OCI-LY1 (cell line): ENCODE measurements around the gene NAV2.

Source experiments
- H2AFZ ChIP-seq: fragments of 200-600 bp; sonication (generic), shearing (Covaris generic); 2 replicates; pipeline ENCODE4 v1.6.0; 2014; ENCODE audit warnings: antibody characterized with exemption, mild to moderate bottlenecking, low read length
- H3F3A ChIP-seq: fragments of 200-600 bp; sonication (generic), shearing (Covaris generic); 2 replicates; pipeline ENCODE4 v1.6.0; 2014; ENCODE audit warnings: mild to moderate bottlenecking, antibody characterized with exemption, low read length, moderate library complexity; ENCODE audit not compliant: insufficient read depth
- H3K27ac ChIP-seq: fragments of 200-600 bp; sonication (generic); 2 replicates; pipeline ENCODE4 v1.5.1; 2014; ENCODE audit warnings: low read length, mixed run types, mild to moderate bottlenecking, low read depth; ENCODE audit not compliant: poor library complexity, severe bottlenecking
- H3K27me3 ChIP-seq: fragments of 200-600 bp; sonication (generic); 2 replicates; pipeline ENCODE4 v1.6.0; 2014; ENCODE audit warnings: antibody characterized with exemption, mild to moderate bottlenecking, low read length, moderate library complexity; ENCODE audit not compliant: insufficient read depth
- H3K36me3 ChIP-seq: fragments of 200-600 bp; sonication (generic); 2 replicates; pipeline ENCODE4 v1.6.1; 2014; ENCODE audit warnings: mild to moderate bottlenecking, antibody characterized with exemption, low read length, moderate library complexity, mixed read lengths; ENCODE audit not compliant: insufficient read depth
- H3K4me1 ChIP-seq: fragments of 200-600 bp; sonication (generic); 2 replicates; pipeline ENCODE4 v1.5.1; 2014; ENCODE audit warnings: mild to moderate bottlenecking, low read length, moderate library complexity; ENCODE audit not compliant: insufficient read depth, severe bottlenecking
- H3K4me2 ChIP-seq: fragments of 200-600 bp; sonication (generic), shearing (Covaris generic); 2 replicates; pipeline ENCODE4 v1.6.1; 2014; ENCODE audit warnings: low read length
- H3K4me3 ChIP-seq: fragments of 200-600 bp; sonication (generic); 2 replicates; pipeline ENCODE4 v1.5.1; 2014; ENCODE audit warnings: low read length, low read depth, mild to moderate bottlenecking, mixed read lengths; ENCODE audit not compliant: poor library complexity, severe bottlenecking
- H3K79me2 ChIP-seq: fragments of 200-600 bp; shearing (Covaris generic); 2 replicates; pipeline ENCODE4 v1.6.1; 2016; ENCODE audit warnings: mixed run types, low read length, mixed read lengths; ENCODE audit not compliant: insufficient read depth
- H3K9ac ChIP-seq: fragments of 200-600 bp; sonication (generic), shearing (Covaris generic); 2 replicates; pipeline ENCODE4 v1.6.1; 2014; ENCODE audit warnings: mild to moderate bottlenecking, low read length, mixed read lengths
- H3K9me2 ChIP-seq: fragments of 200-600 bp; sonication (generic), shearing (Covaris generic); 2 replicates; pipeline ENCODE4 v1.6.1; 2014; ENCODE audit warnings: low read depth, mild to moderate bottlenecking, low read length, mixed read lengths
- H3K9me3 ChIP-seq: fragments of 200-600 bp; shearing (Covaris generic); 2 replicates; pipeline ENCODE4 v1.6.1; 2014; ENCODE audit warnings: low read length, mixed read lengths
- H4K20me1 ChIP-seq: fragments of 200-600 bp; sonication (generic), shearing (Covaris generic); 2 replicates; pipeline ENCODE4 v1.6.0; 2016; ENCODE audit warnings: mild to moderate bottlenecking, low read length; ENCODE audit not compliant: insufficient read depth
- CTCF ChIP-seq: fragments of 200-600 bp; sonication (generic), shearing (Covaris generic); IDR thresholded peaks from 2 replicates; pipeline ENCODE4 v1.5.1; 2017; ENCODE audit warnings: mild to moderate bottlenecking, antibody characterized with exemption, low read length, moderate library complexity, mixed read lengths
- EZH2 ChIP-seq: fragments of 200-600 bp; sonication (generic), shearing (Covaris generic); IDR thresholded peaks from 2 replicates; pipeline ENCODE4 v1.8.0; 2017; ENCODE audit warnings: borderline replicate concordance, mixed run types, mild to moderate bottlenecking, antibody characterized with exemption, low read length, moderate library complexity, mixed read lengths

Gene NAV2

GRCh38 chr11:20129665-20130064, 417.0 kb downstream of the NAV2 start:
- no peaks in the 10 kb centered on the region for H3K36me3 ChIP-seq
- no peaks in the 10 kb centered on the region for H3K79me2 ChIP-seq
- no peak overlapping the region for H3K9ac ChIP-seq
- no peak overlapping the region for H3K4me3 ChIP-seq
- H4K20me1 ChIP-seq, result no peaks in the 10 kb centered on the region
- TF ChIP-seq EZH2 (no peak), CTCF (no peak)
- no peak overlapping the region for H3K4me2 ChIP-seq
- no peaks in the 10 kb centered on the region for H3K4me1 ChIP-seq
- no peaks in the 10 kb centered on the region for H3K27me3 ChIP-seq
- no peak overlapping the region for H2AFZ ChIP-seq
- H3K9me2 ChIP-seq, result no peaks in the 10 kb centered on the region
- H3K9me3 ChIP-seq, result no peaks in the 10 kb centered on the region
- H3F3A ChIP-seq, result no peaks in the 10 kb centered on the region
- H3K27ac ChIP-seq, result no peak overlapping the region

DNA sequence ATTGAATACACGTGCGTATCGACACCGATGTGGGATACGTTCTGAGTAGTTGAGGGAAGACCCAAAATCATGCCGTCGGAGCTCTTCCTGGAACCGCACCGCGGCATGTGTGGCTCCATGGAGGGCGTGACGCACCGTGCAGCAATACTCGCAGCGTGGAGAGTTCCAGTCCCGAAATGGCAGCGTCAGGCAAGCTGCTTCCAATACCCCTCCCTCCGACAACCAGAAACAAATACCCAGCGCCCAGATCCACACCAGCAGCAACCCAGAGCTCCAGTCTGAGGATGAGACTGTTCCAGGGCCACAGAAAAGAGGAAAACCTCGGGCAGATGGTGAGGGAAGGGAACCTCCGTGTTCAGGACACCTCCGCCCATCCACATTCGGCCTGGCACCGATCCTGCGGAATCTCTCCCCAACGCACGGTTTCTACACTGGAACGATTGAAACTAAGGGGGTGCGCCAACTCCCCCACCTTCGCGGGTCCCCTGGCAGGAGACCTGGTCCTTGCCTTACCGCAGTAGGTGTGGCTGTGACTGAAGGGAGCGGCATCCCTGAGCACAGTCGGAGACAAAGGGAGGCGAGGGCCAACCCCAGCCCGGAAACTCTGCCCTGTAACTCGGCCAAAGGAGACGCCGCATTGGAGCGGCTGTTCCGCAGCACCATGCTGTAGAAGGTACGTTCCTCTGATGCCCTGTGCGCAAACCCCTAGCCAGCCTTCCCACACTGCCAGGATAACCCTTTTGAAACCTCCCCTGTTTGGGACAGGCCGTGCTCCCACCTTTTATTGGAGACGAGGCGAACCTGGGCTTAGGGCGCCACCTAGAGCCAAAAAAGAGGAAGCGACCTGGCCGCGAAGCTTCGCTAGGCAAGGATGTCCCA, 419.4 kb downstream of the NAV2 start:
- no peak overlapping the region for H3K4me2 ChIP-seq
- no peaks in the 10 kb centered on the region for H3K9me3 ChIP-seq
- no peaks in the 10 kb centered on the region for H3K9me2 ChIP-seq
- no peaks in the 10 kb centered on the region for H3K27me3 ChIP-seq
- H3F3A ChIP-seq, result no peaks in the 10 kb centered on the region
- no peaks in the 10 kb centered on the region for H4K20me1 ChIP-seq
- H3K27ac ChIP-seq, result no peak overlapping the region
- no peaks in the 10 kb centered on the region for H3K79me2 ChIP-seq
- no peaks in the 10 kb centered on the region for H3K36me3 ChIP-seq
- no peak overlapping the region for H3K4me3 ChIP-seq
- H2AFZ ChIP-seq, result no peak overlapping the region
- H3K9ac ChIP-seq, result no peak overlapping the region
- no peaks in the 10 kb centered on the region for H3K4me1 ChIP-seq
- TF ChIP-seq CTCF, result peak; percentile 77
- TF ChIP-seq EZH2, result no peak

GRCh38 chr11:20132667-20133039, 420.0 kb downstream of the NAV2 start:
- Histone ChIP-seq H3F3A (no peaks in the 10 kb centered on the region), H4K20me1 (no peaks in the 10 kb centered on the region), H3K9ac (no peak overlapping the region), H3K4me1 (no peaks in the 10 kb centered on the region), H3K27ac (no peak overlapping the region), H3K79me2 (no peaks in the 10 kb centered on the region), H3K4me3 (no peak overlapping the region), H3K36me3 (no peaks in the 10 kb centered on the region), H3K27me3 (no peaks in the 10 kb centered on the region), H3K9me2 (no peaks in the 10 kb centered on the region), H3K4me2 (no peak overlapping the region), H3K9me3 (no peaks in the 10 kb centered on the region), H2AFZ (no peak overlapping the region)
- no peak for TF ChIP-seq CTCF
